PC-3 (cell line): ENCODE data around the gene BRINP1. TPM values are rescaled to one million over a fixed set of nuclear protein-coding genes. Genes with fewer than 3 reads are reported as not detected.

Experiments
- ATAC-seq: fragments of 200-7000 bp; cut with Tn5 transposase; 2 replicates; pipeline ENCODE4 v1.9.1; 2020; ENCODE audit warnings: mild to moderate bottlenecking, moderate library complexity
- BruUV-seq: library from RNA; stranded (reverse); fragments of 400-500 nt; replicated peaks from 2 replicates; lab custom pipeline; 2021; lab: Mats Ljungman, UMichigan
- CTCF ChIA-PET: fragments of 300-600 bp; sonication (Branson Sonifier 250); formaldehyde crosslinking; loops from one replicate; lab custom pipeline; 2022; ENCODE audit warnings: antibody characterized with exemption; lab: Charles Lee
- POLR2A ChIA-PET: fragments of 300-600 bp; sonication (Branson Sonifier 250); formaldehyde crosslinking; loops from one replicate; lab custom pipeline; 2022; ENCODE audit warnings: antibody characterized with exemption; ENCODE audit not compliant: unreplicated experiment; lab: Charles Lee
- DNase-seq: peaks from one replicate; pipeline ENCODE4 v3.0.0-alpha.2; 2015
- H2AFZ ChIP-seq: fragments of 300-600 bp; sonication (generic); 2 replicates; pipeline ENCODE4 v1.6.0; 2016; ENCODE audit warnings: antibody characterized with exemption, low read length
- H3F3A ChIP-seq: fragments of 300-600 bp; sonication (generic); one replicate; pipeline ENCODE4 v1.6.0; 2017; ENCODE audit warnings: antibody characterized with exemption, low read length, control low read depth, mild to moderate bottlenecking; ENCODE audit not compliant: unreplicated experiment
- H3K27ac ChIP-seq: fragments of 300-600 bp; sonication (generic); 2 replicates; pipeline ENCODE4 v1.5.1; 2016; ENCODE audit warnings: mild to moderate bottlenecking, low read length
- H3K27me3 ChIP-seq: fragments of 300-600 bp; sonication (generic); 2 replicates; pipeline ENCODE4 v1.6.1; 2016; ENCODE audit warnings: low read length, mixed read lengths
- H3K36me3 ChIP-seq: fragments of 300-600 bp; sonication (generic); 2 replicates; pipeline ENCODE4 v1.6.1; 2016; ENCODE audit warnings: low read depth, mixed run types, low read length, mixed read lengths
- H3K4me1 ChIP-seq: fragments of 300-600 bp; sonication (generic); 2 replicates; pipeline ENCODE4 v1.5.1; 2016; ENCODE audit warnings: low read length; ENCODE audit not compliant: insufficient read depth
- H3K4me2 ChIP-seq: fragments of 300-600 bp; sonication (generic); 2 replicates; pipeline ENCODE4 v1.6.0; 2016; ENCODE audit warnings: low read length
- H3K4me3 ChIP-seq: fragments of 300-600 bp; sonication (generic); 2 replicates; pipeline ENCODE4 v1.5.1; 2016; ENCODE audit warnings: mild to moderate bottlenecking, low read length, mixed read lengths
- H3K79me2 ChIP-seq: fragments of 300-600 bp; sonication (generic); 2 replicates; pipeline ENCODE4 v1.6.1; 2017; ENCODE audit warnings: low read length, mixed read lengths
- H3K9ac ChIP-seq: fragments of 300-600 bp; sonication (generic); 2 replicates; pipeline ENCODE4 v1.6.0; 2016; ENCODE audit warnings: mild to moderate bottlenecking, low read length
- H3K9me2 ChIP-seq: fragments of 300-600 bp; sonication (generic); replicated peaks from 2 replicates; pipeline ENCODE4 v1.6.1; 2016; ENCODE audit warnings: mixed run types, low read length, mixed read lengths
- H3K9me3 ChIP-seq: fragments of 300-600 bp; sonication (generic); 2 replicates; pipeline ENCODE4 v1.6.1; 2016; ENCODE audit warnings: low read length, mixed read lengths
- H4K20me1 ChIP-seq: fragments of 300-600 bp; sonication (generic); 2 replicates; pipeline ENCODE4 v1.6.1; 2016; ENCODE audit warnings: low read length, mixed read lengths
- EZH2 ChIP-seq: fragments of 300-600 bp; sonication (generic); IDR thresholded peaks from one replicate; pipeline ENCODE4 v1.6.1; 2017; ENCODE audit warnings: antibody characterized with exemption, mild to moderate bottlenecking, low read length; ENCODE audit not compliant: unreplicated experiment
- EZH2phosphoT487 ChIP-seq: fragments of 300-600 bp; sonication (generic); IDR thresholded peaks from 2 replicates; pipeline ENCODE4 v1.6.1; 2018; ENCODE audit warnings: mild to moderate bottlenecking, antibody characterized with exemption, low read length, borderline replicate concordance
- intact Hi-C: fragments of 100-400 bp; cut with micrococcal nuclease; formaldehyde crosslinking; loops from 2 replicates; pipeline ENCODE4 v1.9.0; 2023
- total RNA-seq: library from RNA; depleted of rRNA; stranded (reverse); fragments of >200 nt; gene quantifications from 2 replicates; pipeline ENCODE4 v1.2.3, GENCODE V29; 2014
- TF ChIP-seq, protein P1 (sequence below): fragments of 300-600 bp; sonication (generic); conservative IDR thresholded peaks from 2 replicates; pipeline ENCODE4 v1.5.1; 2017; ENCODE audit warnings: antibody characterized with exemption, low read depth, mild to moderate bottlenecking, low read length

BRINP1 gene
- total RNA-seq, 1 experiment from 2014 or later = not detected

GRCh38 chr9:119252671-119253299, 116.5 kb downstream of the BRINP1 start:
- TF ChIP-seq, protein P1, sequence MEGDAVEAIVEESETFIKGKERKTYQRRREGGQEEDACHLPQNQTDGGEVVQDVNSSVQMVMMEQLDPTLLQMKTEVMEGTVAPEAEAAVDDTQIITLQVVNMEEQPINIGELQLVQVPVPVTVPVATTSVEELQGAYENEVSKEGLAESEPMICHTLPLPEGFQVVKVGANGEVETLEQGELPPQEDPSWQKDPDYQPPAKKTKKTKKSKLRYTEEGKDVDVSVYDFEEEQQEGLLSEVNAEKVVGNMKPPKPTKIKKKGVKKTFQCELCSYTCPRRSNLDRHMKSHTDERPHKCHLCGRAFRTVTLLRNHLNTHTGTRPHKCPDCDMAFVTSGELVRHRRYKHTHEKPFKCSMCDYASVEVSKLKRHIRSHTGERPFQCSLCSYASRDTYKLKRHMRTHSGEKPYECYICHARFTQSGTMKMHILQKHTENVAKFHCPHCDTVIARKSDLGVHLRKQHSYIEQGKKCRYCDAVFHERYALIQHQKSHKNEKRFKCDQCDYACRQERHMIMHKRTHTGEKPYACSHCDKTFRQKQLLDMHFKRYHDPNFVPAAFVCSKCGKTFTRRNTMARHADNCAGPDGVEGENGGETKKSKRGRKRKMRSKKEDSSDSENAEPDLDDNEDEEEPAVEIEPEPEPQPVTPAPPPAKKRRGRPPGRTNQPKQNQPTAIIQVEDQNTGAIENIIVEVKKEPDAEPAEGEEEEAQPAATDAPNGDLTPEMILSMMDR = no peak
- TF ChIP-seq EZH2 (no peak), EZH2phosphoT487 (no peak)
- no peak for DNase-seq
- Histone ChIP-seq H3F3A (no peaks in the 10 kb centered on the region), H3K79me2 (no peaks in the 10 kb centered on the region), H3K9me2 (no peaks in the 10 kb centered on the region), H3K4me3 (no peak overlapping the region), H3K9me3 (no peaks in the 10 kb centered on the region), H3K4me2 (no peak overlapping the region), H2AFZ (no peak overlapping the region), H3K36me3 (no peaks in the 10 kb centered on the region), H3K9ac (no peak overlapping the region), H3K4me1 (no peaks in the 10 kb centered on the region), H4K20me1 (no peaks in the 10 kb centered on the region), H3K27me3 (no peaks in the 10 kb centered on the region), H3K27ac (no peak overlapping the region)
- CTCF ChIA-PET = no interaction called here
- POLR2A ChIA-PET = no interaction called here
- no TSS peak for BruUV-seq
- ATAC-seq = no peak
- intact Hi-C loops = no loop called here

DNA sequence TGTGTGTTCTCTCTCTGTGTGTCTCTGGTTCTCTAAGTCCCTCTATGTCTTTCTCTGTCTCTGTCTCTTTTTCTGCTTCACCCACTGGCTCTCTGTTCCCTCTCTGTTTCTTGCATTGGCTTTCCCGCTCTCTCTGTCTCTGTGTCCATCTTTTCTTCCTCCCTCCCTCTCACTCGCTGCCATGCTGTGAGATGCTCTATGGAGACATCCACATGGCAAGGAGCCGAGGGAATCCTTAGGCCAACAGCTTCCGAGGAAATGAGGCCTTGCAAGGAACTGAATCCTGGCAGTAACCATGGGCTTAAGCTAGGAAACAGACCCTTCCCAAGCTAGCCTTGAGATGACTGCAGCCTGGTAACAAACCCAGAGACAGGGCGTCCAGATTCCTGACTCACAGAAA, 117.3 kb downstream of the BRINP1 start:
- Histone ChIP-seq H3K9me2 (no peaks in the 10 kb centered on the region), H4K20me1 (no peaks in the 10 kb centered on the region), H3K9ac (no peak overlapping the region), H2AFZ (no peak overlapping the region), H3K4me2 (no peak overlapping the region), H3F3A (no peaks in the 10 kb centered on the region), H3K27me3 (no peaks in the 10 kb centered on the region), H3K27ac (no peak overlapping the region), H3K4me1 (no peaks in the 10 kb centered on the region), H3K4me3 (no peak overlapping the region), H3K36me3 (no peaks in the 10 kb centered on the region), H3K9me3 (no peaks in the 10 kb centered on the region), H3K79me2 (no peaks in the 10 kb centered on the region)
- DNase-seq (no peak), ATAC-seq (no peak)
- no TSS peak for BruUV-seq
- ChIA-PET CTCF (no interaction called here), POLR2A (no interaction called here)
- TF ChIP-seq EZH2 (no peak), EZH2phosphoT487 (no peak)
- TF ChIP-seq, protein P1 = no peak
- intact Hi-C loops = no loop called here

DNA sequence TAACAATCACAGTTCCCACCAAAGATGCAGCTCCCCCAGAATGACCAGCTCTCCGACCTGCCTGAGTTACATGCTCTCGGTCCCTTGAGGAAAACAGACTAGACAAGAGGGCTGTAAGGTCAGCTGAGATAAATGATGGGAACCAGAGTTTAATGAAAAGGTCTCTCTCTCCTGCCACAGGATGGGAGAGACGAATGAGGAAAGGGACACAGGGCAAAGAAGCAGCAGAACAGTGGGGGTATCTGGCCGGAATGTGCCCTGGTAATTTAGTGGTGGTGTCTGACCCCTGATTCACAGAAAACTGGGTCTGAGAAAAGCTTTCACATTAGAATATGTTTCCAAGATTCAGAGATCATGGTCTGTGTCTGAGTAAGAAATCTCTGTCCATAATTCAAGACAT, 118.5 kb downstream of the BRINP1 start:
- ATAC-seq (no peak), DNase-seq (no peak)
- Histone ChIP-seq H3K4me1 (no peaks in the 10 kb centered on the region), H2AFZ (no peak overlapping the region), H3K4me2 (no peak overlapping the region), H3K9me3 (no peaks in the 10 kb centered on the region), H3F3A (no peaks in the 10 kb centered on the region), H3K9me2 (no peaks in the 10 kb centered on the region), H3K36me3 (no peaks in the 10 kb centered on the region), H3K9ac (no peak overlapping the region), H3K4me3 (no peak overlapping the region), H3K27me3 (no peaks in the 10 kb centered on the region), H3K27ac (no peak overlapping the region), H4K20me1 (no peaks in the 10 kb centered on the region), H3K79me2 (no peaks in the 10 kb centered on the region)
- ChIA-PET CTCF (no interaction called here), POLR2A (no interaction called here)
- intact Hi-C loops = no loop called here
- no peak for TF ChIP-seq EZH2phosphoT487
- TF ChIP-seq EZH2 = no peak
- TF ChIP-seq, protein P1 = no peak
- BruUV-seq = no TSS peak
